Panc1 (cell line): ENCODE measurements around the gene LONRF2. TPM values are rescaled to one million over a fixed set of nuclear protein-coding genes. Genes with fewer than 3 reads are reported as not detected.

ENCODE experiments used
- ATAC-seq: fragments of 200-7000 bp; cut with Tn5 transposase; 2 replicates; pipeline ENCODE4 v1.9.1; 2020; ENCODE audit warnings: mild to moderate bottlenecking, moderate library complexity
- BruUV-seq: library from RNA; stranded (reverse); fragments of 400-500 nt; replicated peaks from 2 replicates; lab custom pipeline; 2021; lab: Mats Ljungman, UMichigan
- CTCF ChIA-PET: fragments of 300-600 bp; sonication (Branson Sonifier 250); formaldehyde crosslinking; loops from one replicate; lab custom pipeline; 2022; ENCODE audit warnings: antibody characterized with exemption; lab: Charles Lee
- POLR2A ChIA-PET: fragments of 300-600 bp; sonication (Branson Sonifier 250); formaldehyde crosslinking; loops from one replicate; lab custom pipeline; 2022; ENCODE audit warnings: antibody characterized with exemption; lab: Charles Lee
- DNase-seq: peaks from one replicate; pipeline ENCODE4 v3.0.0-alpha.2; 2010; ENCODE audit warnings: low read depth, low spot score
- H3K27ac ChIP-seq: 2 replicates; pipeline ENCODE4 v1.5.1; 2011; ENCODE audit warnings: mild to moderate bottlenecking, low read length, inconsistent platforms
- H3K27me3 ChIP-seq: fragments of 200-500 bp; sonication (Bioruptor generic); 2 replicates; pipeline ENCODE4 v1.6.0; 2014; ENCODE audit warnings: low read length, inconsistent platforms; ENCODE audit not compliant: control insufficient read depth, insufficient read depth
- H3K36me3 ChIP-seq: fragments of 200-500 bp; sonication (Bioruptor generic); 2 replicates; pipeline ENCODE4 v1.5.1; 2014; ENCODE audit warnings: inconsistent platforms, mild to moderate bottlenecking, low read length, moderate library complexity; ENCODE audit not compliant: control insufficient read depth, insufficient read depth
- H3K4me1 ChIP-seq: 2 replicates; pipeline ENCODE4 v1.5.1; 2011; ENCODE audit warnings: inconsistent platforms, mild to moderate bottlenecking, low read length, moderate library complexity; ENCODE audit not compliant: control insufficient read depth, insufficient read depth
- H3K4me3 ChIP-seq, 2 experiments: 2 replicates each; pipeline ENCODE4 v1.5.1; 2011 to 2012; ENCODE audit warnings: low read depth in 2 of 2, low read length in 2 of 2, mild to moderate bottlenecking in 2 of 2, inconsistent platforms in 1 of 2, moderate library complexity in 1 of 2
- H3K9me3 ChIP-seq: fragments of 200-500 bp; sonication (Bioruptor generic); 2 replicates; pipeline ENCODE4 v1.5.1; 2014; ENCODE audit warnings: low read depth, mild to moderate bottlenecking, inconsistent platforms, low read length, moderate library complexity; ENCODE audit not compliant: control insufficient read depth, insufficient read depth
- CTCF ChIP-seq: fragments of 450-650 bp; IDR thresholded peaks from 2 replicates; pipeline ENCODE4 v1.5.1; 2017; ENCODE audit warnings: mild to moderate bottlenecking
- POLR2AphosphoS5 ChIP-seq: IDR thresholded peaks from 2 replicates; pipeline ENCODE4 v1.6.1; 2012; ENCODE audit warnings: mild to moderate bottlenecking, low read depth, low read length, moderate library complexity
- REST ChIP-seq, 2 experiments: IDR thresholded peaks; 2 replicates each; pipeline ENCODE4 v1.6.1; 2011 to 2012; ENCODE audit warnings: low read depth in 2 of 2, control low read depth in 1 of 2, low read length in 1 of 2, mild to moderate bottlenecking in 1 of 2, moderate library complexity in 1 of 2; ENCODE audit not compliant: insufficient read depth in 1 of 2
- SIN3A ChIP-seq: IDR thresholded peaks from 2 replicates; pipeline ENCODE4 v1.6.1; 2012; ENCODE audit warnings: low read depth, mild to moderate bottlenecking, low read length, moderate library complexity, borderline replicate concordance; ENCODE audit not compliant: insufficient read depth
- TCF7L2 ChIP-seq: IDR thresholded peaks from 2 replicates; pipeline ENCODE4 v1.6.1; 2011; ENCODE audit warnings: mild to moderate bottlenecking, low read depth, low read length, inconsistent platforms
- in situ Hi-C: cut with HindIII; loops from 2 replicates; pipeline ENCODE4 v1.10.0; 2016; ENCODE audit warnings: low sequenced_read_pairs, low pct_unique_long_range_greater_than_20kb
- intact Hi-C: fragments of 100-400 bp; cut with micrococcal nuclease; formaldehyde crosslinking; loops from one replicate; pipeline ENCODE4 v1.10.0; 2022; ENCODE audit not compliant: unreplicated experiment
- total RNA-seq: library from RNA; stranded (reverse); gene quantifications from one replicate; pipeline ENCODE4 v1.2.1, GENCODE V29; 2021; ENCODE audit not compliant: unreplicated experiment

LONRF2 gene
- total RNA-seq, 1 experiment from 2014 or later = 12.9 TPM

GRCh38 chr2:100256416-100256815, 65.9 kb downstream of the LONRF2 start:
- no peak for ATAC-seq
- ChIA-PET CTCF (no interaction called here), POLR2A (no interaction called here)
- intact Hi-C loops (no loop called here), in situ Hi-C loops (no loop called here)
- Histone ChIP-seq H3K4me1 (no peaks in the 10 kb centered on the region; the same call in 1 of the 2 replicates), H3K9me3 (no peaks in the 10 kb centered on the region), H3K36me3 (no peaks in the 10 kb centered on the region), H3K4me3 (no peak overlapping the region), H3K27me3 (no peaks in the 10 kb centered on the region), H3K27ac (no peak overlapping the region)
- DNase-seq = no peak
- no TSS peak for BruUV-seq
- TF ChIP-seq TCF7L2 (no peak), SIN3A (no peak), POLR2AphosphoS5 (no peak), CTCF (no peak), REST (IDR thresholded peaks at IDR 0.05; ENCODE audit: insufficient read depth in 1 of 2, low read depth in 2 of 2, low read length in 1 of 2) (no peak)

- TF ChIP-seq CTCF (no peak), TCF7L2 (no peak), REST (IDR thresholded peaks at IDR 0.05; ENCODE audit: insufficient read depth in 1 of 2, low read depth in 2 of 2, low read length in 1 of 2) (no peak), POLR2AphosphoS5 (no peak), SIN3A (no peak)
- Histone ChIP-seq H3K36me3 (no peaks in the 10 kb centered on the region), H3K4me3 (no peak overlapping the region), H3K4me1 (no peaks in the 10 kb centered on the region; the same call in 1 of the 2 replicates), H3K27me3 (0 out of 2 replicates have a peak, but pooled peaks cover 1% of the 10 kb centered on the region), H3K27ac (no peak overlapping the region), H3K9me3 (no peaks in the 10 kb centered on the region)
- intact Hi-C loops (no loop called here), in situ Hi-C loops (no loop called here)
- POLR2A ChIA-PET = no interaction called here
- ATAC-seq (no peak), DNase-seq (no peak)
- BruUV-seq = no TSS peak
- CTCF ChIA-PET = no interaction called here
Observed at GRCh38 chr2:100254646-100255210, 67.6 kb downstream of the LONRF2 start.
